Nucleus accumbens (tissue), 56 donors: ENCODE data around the gene GPR162.

Source experiments
- DNase-seq, 56 donors: peaks; one replicate each; lab custom pipeline; 2025; lab: John Stamatoyannopoulos, UW

The GPR162 gene

DNA sequence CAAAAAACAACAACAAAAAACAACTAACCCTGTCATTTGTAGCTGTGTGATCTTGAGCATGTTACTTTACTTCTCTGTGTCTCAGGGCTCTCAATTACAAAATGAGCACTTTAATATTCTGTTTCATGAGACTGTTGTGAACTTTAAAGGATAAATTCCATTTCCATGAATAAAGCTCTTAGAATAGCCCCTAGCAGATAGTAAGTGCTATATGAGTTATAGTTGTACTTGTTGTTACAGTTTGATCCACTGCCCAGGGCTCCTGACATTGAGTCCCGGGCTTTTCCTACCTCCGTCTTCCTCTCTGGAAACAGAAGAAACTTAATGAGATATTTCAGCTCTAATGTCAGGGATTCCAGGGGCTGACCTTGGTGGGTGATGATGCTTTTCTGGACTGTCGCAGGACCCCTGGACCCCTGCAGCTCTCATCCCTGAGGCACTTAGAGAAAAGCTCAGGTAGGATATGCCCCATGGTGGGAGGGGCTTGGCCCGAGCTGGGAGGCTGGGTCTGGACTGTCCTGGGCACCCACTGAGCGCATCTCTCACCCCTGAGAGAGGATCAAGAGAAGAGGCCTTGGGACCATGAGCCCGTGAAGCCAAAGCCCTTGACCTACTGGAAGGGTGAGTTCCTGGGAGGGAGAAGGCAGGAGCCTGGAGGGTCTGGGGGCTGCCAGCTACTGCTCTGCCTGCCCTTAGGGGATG, 11.7 kb downstream of the GPR162 start:
- DNase-seq = no peak

DNA sequence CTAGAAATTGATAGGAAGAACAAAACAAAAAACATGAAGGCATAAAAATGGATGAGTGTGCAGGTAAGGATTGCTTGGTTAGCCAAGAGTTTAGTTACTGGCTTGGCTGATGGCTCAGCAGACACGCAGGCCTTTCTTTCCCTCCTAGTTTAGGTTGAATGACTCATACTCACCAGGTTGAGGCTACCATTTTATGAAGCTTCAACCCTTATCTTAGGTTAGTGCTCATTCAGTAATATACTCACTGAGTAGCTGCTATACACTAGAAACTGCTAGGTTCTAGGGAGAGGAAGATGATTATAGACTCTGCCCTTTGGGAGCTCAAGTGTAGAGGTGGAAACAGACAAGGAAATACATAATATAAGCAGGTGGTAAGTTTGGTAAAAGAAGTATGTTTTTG, 12.6 kb downstream of the GPR162 start:
- no peak for DNase-seq

DNA sequence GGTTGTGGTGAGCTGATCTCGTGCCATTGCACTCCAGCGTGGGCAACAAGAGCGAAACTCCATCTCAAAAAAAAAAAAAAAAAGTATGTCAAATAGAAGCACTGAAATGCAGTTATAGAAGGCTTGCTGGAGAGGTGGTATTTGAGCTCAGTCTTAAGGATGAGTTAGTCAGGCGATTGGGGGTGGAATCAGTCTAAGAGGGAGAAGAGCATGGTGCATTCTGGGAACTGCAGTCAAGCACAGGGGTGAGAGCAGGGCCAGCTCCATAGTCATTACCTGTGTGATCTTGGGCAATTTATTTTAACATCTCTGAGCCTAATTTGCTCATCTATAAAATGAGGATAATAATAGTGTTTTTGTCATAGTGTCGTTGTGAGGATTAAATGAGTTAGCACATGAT, 13.3 kb downstream of the GPR162 start:
- peak in 16 of 56 donors; percentile 5 to 61 (median 30) for DNase-seq

DNA sequence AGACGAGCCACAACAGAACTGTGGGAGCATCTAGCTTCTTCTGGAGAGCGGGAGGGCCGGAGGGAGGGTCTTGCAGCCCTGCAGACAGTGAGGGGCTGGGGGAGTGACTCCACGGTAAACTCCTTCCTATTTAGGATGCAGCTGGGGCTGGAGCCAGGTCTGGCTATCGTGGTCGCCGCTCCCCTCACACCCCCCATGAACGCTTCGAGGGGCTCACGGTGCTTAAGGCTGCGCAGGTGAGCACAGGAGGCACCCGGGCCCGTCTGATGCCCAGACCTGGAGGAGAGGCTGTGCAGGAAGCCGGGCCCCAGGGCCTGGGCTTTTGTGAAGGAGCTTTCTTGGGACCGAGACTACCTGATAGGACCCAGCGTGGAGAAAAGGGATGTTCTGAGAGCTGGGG, 15.2 kb downstream of the GPR162 start:
- DNase-seq = no peak

DNA sequence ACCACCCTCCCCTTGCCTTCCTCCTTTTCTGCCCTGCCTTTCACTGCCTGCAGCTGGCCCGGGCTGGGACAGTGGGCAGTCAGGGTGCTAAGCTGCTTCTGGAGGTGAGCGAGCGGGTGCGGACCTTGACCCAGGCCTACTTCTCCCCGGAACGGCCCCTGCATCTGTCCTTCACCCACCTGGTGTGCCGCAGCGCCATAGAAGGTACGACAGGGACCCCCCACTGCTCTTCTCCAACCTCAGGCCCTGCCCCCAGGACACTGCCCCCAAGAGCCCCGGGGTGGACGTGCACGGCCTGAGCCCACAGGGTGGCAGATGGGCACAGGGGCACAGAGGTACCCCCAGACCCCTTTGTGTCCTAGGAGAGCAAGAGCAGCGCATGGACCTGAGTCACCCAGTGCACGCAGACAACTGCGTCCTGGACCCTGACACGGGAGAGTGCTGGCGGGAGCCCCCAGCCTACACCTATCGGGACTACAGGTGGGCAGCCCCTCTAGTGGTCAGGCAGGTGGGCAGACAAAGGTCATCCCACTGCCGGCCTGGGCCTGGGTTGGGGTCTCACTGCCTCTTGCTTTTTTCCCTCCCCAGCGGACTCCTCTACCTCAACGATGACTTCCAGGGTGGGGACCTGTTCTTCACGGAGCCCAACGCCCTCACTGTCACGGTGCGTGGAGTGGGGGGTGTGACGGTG, 15.9 kb downstream of the GPR162 start:
- DNase-seq = no peak

DNA sequence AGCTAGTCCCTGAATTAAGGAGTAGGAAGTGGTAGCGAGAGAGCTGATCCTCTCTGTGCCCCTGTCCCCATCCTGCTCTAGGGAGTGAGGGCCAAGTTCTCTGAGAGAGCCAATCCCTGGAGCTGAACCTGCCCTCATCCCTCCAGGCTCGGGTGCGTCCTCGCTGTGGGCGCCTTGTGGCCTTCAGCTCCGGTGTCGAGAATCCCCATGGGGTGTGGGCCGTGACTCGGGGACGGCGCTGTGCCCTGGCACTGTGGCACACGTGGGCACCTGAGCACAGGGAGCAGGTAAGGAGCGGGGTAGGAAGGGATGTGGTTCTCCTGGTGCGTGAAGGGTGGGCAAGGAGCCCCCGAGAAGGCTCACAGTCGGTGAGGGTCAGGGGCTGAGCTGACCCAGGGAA, 17.2 kb downstream of the GPR162 start:
- DNase-seq = no peak

DNA sequence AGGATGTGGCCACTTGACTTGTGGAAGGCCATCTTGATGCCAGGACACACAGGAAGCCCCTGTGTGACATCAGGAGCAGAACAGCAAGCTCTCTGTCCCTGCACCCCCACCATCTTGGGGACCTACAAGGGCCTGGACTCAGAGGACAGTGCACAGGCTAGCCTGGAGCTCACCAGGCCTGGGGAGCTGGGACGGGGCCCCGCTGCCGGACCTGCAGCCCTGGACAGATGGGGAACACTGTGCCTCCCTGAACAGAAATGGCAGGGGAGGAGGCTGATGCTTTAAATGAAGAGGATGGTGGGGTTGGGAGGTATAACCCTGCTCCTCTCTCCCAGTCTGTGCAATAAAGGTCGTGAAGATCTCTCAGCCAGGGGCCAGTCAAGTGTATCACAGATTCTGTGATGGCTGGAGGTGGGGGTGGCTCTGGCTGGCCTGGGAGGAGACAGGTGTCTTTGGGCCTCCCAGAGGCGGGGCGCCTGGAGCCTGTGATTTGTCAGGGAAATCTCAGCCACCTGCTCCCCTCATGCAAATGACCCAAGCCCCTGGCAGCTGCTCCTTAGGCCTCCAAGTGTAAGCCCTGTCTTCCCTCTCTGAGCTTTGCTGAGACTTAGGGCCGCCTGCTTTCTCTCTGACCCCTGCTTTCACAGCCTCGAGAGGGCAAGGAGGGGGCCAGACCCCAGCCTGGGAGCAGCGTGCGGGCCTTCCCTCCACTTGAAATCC, 18.0 kb downstream of the GPR162 start:
- DNase-seq = no peak

DNA sequence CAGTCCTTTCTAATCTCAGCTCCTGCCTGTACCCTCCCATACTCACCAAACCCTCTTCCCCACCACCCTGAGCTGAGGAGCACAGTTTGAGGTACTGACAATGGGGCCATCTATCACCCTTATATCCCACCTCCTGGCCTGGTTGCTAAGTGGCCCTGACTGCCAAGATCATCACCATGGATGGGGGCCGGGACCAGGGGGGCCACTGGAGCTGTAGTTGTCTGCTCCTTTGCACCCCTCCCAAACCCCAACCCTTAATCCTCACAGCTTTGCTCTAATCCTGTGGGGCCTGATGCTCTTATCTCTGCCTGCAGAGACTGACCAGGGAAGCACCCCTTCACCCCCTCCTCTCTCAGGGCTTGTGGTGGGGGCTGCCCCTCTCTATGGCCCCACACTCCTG, 18.7 kb downstream of the GPR162 start:
- DNase-seq = no peak

DNA sequence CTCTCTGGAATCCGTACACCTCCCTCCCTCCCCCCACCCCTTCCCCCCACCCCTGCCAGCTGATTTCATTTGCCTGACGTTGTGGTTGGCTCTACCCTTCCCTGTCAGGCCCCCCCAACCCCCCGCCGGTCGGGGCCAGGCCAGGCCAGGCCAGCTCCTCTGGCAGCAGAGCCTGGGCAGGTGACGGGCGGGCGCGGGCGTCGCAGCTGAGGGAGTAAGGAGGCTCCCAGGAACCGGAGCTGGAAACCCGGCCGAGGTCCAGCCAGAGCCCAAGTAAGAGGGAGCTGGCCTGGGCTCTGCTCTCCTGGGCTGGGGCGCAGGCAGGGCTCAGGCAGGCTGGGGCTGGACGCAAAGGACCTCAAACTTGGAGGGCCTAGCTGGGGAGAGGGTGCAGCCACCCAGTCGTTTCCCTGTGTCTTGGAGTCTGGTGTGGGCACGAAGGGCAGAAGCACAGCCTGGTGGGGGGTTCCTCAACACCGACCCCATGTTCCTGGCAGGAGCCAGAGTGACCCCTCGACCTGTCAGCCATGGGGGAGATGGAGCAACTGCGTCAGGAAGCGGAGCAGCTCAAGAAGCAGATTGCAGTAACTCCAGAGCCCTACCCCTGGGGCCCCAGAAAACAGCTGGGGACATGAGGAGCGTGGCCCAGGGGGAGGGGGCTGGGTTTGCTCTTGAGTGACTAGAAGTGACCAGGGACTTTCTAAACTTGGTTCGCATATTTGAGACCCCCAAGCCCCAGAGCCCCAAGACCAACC, 19.3 kb downstream of the GPR162 start, which contains the start of gene GNB3:
Gene GNB3 (plus strand): TSS at position 165 of the 755 bp plus-strand sequence. CDS start 363 bp downstream, at position 528.
- DNase-seq = no peak

DNA sequence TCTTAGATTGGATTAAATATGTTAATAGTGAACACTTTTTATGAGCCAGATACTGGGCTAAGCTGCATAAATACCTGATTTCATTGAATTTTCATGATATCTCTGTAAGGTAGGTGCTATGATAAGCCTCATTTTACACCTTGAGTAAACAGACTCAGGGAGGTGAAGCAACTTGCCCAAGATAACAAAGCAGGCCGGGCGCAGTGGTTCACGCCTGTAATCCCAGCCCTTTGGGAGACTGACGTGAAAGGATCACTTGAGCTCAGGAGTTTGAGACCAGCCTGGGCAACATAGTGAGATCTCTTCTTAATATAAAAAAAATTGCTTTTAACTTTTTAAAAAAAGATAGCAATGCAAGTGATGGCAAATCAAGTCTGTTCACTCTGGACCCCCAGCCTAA, 20.5 kb downstream of the GPR162 start:
- DNase-seq = no peak

DNA sequence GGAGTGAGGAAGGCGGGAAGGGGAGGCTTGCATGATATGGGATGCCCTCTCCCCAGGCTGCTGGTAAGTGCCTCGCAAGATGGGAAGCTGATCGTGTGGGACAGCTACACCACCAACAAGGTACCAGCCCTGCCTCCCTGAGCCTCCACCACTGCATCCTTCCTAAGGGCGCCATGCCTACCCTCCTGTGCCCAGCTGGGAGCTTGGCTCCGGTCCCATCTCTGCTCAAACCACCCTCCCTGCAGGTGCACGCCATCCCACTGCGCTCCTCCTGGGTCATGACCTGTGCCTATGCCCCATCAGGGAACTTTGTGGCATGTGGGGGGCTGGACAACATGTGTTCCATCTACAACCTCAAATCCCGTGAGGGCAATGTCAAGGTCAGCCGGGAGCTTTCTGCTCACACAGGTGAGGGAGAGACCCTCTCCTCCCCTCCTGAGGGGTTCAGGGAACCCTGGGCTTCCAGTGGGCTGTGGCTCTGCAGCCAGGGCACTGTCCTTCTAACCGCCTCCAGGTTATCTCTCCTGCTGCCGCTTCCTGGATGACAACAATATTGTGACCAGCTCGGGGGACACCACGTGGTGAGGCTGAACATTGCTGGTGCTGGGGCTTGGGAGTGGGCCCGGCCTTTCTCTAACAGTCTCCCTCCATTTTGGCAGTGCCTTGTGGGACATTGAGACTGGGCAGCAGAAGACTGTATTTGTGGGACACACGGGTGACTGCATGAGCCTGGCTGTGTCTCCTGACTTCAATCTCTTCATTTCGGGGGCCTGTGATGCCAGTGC, 21.7 kb downstream of the GPR162 start:
- DNase-seq = no peak

DNA sequence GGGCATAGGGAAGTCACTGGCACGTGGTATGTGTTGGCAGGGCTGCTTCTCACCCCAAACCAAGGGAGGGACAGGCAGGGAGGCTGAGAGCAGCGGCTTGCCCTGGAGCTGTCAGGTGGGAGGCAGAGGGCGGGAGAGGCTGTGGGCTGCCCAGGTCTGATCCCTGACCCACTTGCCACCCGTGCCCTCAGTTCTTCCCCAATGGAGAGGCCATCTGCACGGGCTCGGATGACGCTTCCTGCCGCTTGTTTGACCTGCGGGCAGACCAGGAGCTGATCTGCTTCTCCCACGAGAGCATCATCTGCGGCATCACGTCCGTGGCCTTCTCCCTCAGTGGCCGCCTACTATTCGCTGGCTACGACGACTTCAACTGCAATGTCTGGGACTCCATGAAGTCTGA, 23.8 kb downstream of the GPR162 start:
- no peak for DNase-seq

DNA sequence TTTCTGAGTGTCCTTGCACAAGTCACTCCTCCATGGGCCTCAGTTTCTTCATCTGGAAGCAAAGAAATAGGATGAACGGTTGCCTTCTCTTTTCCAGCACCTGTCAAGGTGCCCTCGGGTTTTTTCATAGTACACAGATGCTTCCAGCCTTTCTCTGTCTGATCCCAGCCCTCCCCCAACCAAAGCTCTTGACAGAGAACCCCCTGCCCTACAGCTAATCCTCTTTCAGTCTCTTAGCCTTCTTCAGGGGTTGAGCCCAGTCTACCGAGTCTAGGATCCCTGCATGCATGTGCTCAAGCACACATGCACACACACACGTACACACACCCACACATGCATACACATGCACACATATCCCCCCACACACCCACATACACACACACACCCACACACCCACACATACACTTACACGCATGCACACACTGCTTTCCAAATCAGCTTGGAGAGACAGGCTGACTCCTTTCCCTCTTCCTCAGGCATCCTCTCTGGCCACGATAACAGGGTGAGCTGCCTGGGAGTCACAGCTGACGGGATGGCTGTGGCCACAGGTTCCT, 24.8 kb downstream of the GPR162 start:
- DNase-seq = no peak

DNA sequence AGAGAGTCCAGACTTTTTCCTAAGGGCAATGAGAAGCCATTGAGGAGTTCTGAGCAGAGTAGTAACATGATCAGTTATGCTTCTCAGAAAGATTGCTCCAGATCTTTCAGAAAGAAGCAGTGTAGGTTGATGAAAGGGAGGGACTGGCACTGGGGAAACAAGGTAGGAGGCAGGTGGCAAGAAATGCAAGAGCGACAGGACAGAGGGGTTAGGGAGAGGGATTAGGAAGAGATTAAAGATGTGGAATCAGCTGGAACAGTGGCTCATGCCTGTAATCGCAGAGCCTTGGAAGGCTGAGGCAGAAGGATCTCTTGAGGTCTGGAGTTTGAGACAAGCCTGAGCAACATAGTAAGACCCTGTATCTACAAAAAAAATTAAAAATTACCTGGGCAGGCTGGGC, 26.1 kb downstream of the GPR162 start:
- DNase-seq = no peak

DNA sequence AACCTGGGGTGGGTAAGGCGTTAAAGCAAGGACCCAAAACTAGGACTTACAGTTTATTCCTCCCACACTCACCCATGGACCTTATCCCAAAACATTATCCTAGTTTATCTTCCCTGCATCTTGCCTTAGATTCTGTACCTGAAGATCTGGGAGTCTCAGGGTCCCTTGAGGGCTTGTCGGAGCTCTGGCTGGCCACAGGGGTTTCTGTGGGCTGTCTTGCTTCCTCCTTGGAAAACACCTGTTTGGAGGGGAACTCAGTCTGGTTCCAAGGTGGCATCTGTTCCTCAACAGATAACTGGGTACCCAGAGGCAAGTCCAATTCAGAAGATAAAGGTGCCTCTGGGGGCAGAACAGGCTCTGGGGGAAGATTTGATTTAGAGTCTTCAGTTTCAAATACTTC, 27.8 kb downstream of the GPR162 start:
- DNase-seq = no peak

DNA sequence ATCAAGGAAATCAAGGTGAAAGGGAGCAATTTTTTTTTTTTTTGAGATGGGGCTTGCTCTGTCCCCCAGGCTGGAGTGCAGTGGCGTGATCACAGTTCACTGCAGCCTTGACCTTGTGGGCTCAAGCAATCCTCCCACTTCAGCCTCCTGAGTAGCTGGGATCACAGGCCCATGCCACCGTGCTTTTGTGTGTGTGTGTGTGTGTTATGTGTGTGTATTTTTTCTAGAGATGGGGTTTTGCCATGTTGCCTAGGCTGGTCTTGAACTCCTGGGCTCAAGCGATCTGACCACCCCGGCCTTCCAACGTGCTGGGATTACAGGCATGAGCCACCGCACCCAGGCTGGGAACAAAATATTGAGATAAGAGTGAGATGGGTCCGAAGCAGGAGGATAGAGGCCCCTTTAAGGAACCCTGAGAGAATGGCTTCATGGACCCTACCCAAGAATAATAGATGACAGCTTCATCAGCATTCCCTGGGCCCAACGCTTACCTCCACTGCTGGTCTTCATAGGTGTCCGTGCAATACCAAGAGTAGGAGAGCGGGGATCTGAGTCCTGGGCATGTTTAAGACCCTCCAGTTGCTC, 28.4 kb downstream of the GPR162 start:
- DNase-seq = no peak

DNA sequence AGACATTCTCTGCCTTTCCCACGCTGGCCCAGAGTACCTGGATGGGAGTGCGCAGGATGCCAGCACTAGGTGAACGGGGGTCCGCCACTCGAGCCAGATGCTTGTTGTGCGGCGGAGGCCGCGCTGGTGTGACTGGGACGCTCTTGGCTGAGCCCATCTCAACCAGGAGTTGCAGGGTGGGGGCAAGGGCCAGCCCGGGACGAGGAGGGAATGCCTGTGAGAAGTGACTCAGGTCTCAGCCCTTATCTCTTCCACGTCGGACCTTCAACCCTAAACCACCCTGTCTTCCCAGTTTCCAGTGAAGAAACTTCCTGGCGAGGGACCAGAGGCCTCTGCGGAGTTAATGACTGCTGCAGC, 29.2 kb downstream of the GPR162 start:
- no peak for DNase-seq

DNA sequence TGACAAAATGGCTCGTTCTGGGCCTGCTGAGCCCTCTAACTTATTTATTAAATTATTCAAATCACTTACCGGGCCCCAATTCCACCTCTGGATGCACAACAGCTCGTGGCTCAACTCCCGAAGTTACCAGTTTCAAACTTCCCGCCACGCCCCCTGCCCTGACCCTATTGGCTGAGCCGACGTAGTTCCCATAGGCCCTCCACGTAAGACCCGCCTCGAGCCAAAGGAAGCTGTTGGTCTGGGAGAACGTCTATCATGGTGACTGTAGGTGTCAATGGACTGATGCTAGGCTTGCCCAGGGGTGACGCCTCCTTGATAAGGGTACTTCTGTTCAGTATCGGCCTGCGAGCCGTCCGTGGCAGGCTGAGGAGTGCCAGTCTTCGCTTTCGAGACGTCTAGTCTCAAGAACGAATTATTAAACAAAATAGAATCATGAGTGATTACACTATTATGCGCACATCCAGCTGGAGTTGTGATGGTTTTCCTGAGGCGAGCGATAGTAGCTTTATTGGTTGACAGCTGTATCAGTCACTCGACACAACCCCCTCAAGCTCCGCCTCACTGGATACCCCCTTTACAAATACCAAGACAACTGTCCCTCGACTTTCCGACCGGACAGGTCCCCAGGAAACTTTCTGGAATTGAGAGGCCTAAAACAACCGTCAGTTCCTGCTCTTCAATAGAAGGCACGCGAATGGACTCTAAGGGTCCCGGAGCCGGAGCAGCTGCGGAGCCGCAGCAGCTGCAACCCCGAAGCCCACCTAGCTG, 29.7 kb downstream of the GPR162 start, which contains the start of gene CDCA3:
Gene CDCA3 (minus strand): TSS at position 134 of the 768 bp plus-strand sequence. CDS start 334 bp downstream, outside the sequence.
- peak; percentile 65 to 98 (median 89) for DNase-seq
